HepG2 (cell line): ENCODE results near the gene ZNF491. TPM values are rescaled to one million over a fixed set of nuclear protein-coding genes. Genes with fewer than 3 reads are reported as not detected.

Experiments
- HMGXB4 ChIP-seq, 2 experiments: sonication (generic) in 1 of 2; formaldehyde crosslinking in 1 of 2; IDR thresholded peaks; 2 replicates each; pipeline versions ENCODE4 v1.4.0 to v1.6.1; 2018 to 2020; ENCODE audit warnings: missing genetic modification reagents in 2 of 2, borderline replicate concordance in 1 of 2, low read depth in 1 of 2, mild to moderate bottlenecking in 1 of 2, missing biosample characterization in 1 of 2
- HOXA7 ChIP-seq: sonication (generic); formaldehyde crosslinking; IDR thresholded peaks from 2 replicates; pipeline ENCODE4 v1.8.1; 2022; ENCODE audit warnings: mild to moderate bottlenecking, missing genetic modification reagents, moderate library complexity
- IRF2 ChIP-seq: IDR thresholded peaks from 2 replicates; pipeline ENCODE4 v1.6.1; 2018; ENCODE audit warnings: missing genetic modification reagents, missing compliant biosample characterization
- KDM2A ChIP-seq: sonication (generic); formaldehyde crosslinking; IDR thresholded peaks from 2 replicates; pipeline ENCODE4 v1.4.0; 2020; ENCODE audit warnings: low read depth, missing genetic modification reagents, borderline replicate concordance
- KLF6 ChIP-seq: IDR thresholded peaks from 2 replicates; pipeline ENCODE4 v1.8.0; 2016; ENCODE audit warnings: missing biosample characterization, missing genetic modification reagents
- KMT2A ChIP-seq: sonication (generic); formaldehyde crosslinking; IDR thresholded peaks from 2 replicates; pipeline ENCODE4 v1.4.0; 2020; ENCODE audit warnings: missing genetic modification reagents
- MTF2 ChIP-seq: sonication (generic); formaldehyde crosslinking; IDR thresholded peaks from 2 replicates; pipeline ENCODE4 v1.5.0; 2020; ENCODE audit warnings: missing genetic modification reagents, borderline replicate concordance
- ZBTB38 ChIP-seq: sonication (generic); formaldehyde crosslinking; IDR thresholded peaks from 2 replicates; pipeline ENCODE4 v1.5.1; 2020; ENCODE audit warnings: mild to moderate bottlenecking, missing genetic modification reagents
- ZFP82 ChIP-seq: sonication (generic); formaldehyde crosslinking; IDR thresholded peaks from 2 replicates; pipeline ENCODE4 v1.5.1; 2020; ENCODE audit warnings: mild to moderate bottlenecking, missing genetic modification reagents, borderline replicate concordance
- ZNF264 ChIP-seq: sonication (generic); formaldehyde crosslinking; IDR thresholded peaks from 2 replicates; pipeline ENCODE4 v1.4.0; 2020; ENCODE audit warnings: missing genetic modification reagents
- ZNF878 ChIP-seq: sonication (generic); formaldehyde crosslinking; IDR thresholded peaks from 2 replicates; pipeline ENCODE4 v1.8.1; 2023; ENCODE audit warnings: mild to moderate bottlenecking, missing genetic modification reagents, moderate library complexity
- polyA plus RNA-seq, 8 experiments: library from polyadenylated mRNA; depleted of rRNA in 3 of 8; stranded (reverse) in 7 of 8; unstranded in 1 of 8; fragments of >200 nt; fragmentation: Illumina TruSeq in 4 of 8; extraction: Trizol in 4 of 8; gene quantifications; 2 replicates each; pipeline versions ENCODE4 v1.2.1 to v1.2.3, GENCODE V29; 2011 to 2016; ENCODE audit warnings: low read depth in 4 of 8, missing spikeins in 1 of 8, mixed read lengths in 1 of 8; ENCODE audit not compliant: insufficient read depth in 1 of 8
- total RNA-seq, 5 experiments: library from RNA; depleted of rRNA; stranded (reverse); fragments of >200 nt; fragmentation: Illumina TruSeq; extraction: Trizol; gene quantifications; 2 replicates each; pipeline ENCODE4 v1.2.3, GENCODE V29; 2016; ENCODE audit warnings: low read depth in 1 of 5
- TF ChIP-seq, protein P1 (sequence below), 2 experiments: IDR thresholded peaks; 2 replicates each; pipeline ENCODE4 v1.6.1; 2011 to 2012; ENCODE audit warnings: low read length in 2 of 2, borderline replicate concordance in 1 of 2, low read depth in 1 of 2, mild to moderate bottlenecking in 1 of 2, moderate library complexity in 1 of 2
- TF ChIP-seq, protein P2 (sequence below): sonication (generic); formaldehyde crosslinking; IDR thresholded peaks from 2 replicates; pipeline ENCODE4 v1.8.0; 2023; ENCODE audit warnings: mild to moderate bottlenecking, missing genetic modification reagents
- TF ChIP-seq, protein P3 (sequence below): sonication (generic); formaldehyde crosslinking; IDR thresholded peaks from 2 replicates; pipeline ENCODE4 v1.5.0; 2020; ENCODE audit warnings: missing genetic modification reagents
- TF ChIP-seq, protein P4 (sequence below): sonication (generic); formaldehyde crosslinking; IDR thresholded peaks from 2 replicates; pipeline ENCODE4 v1.4.0; 2020; ENCODE audit warnings: mild to moderate bottlenecking, missing genetic modification reagents
- TF ChIP-seq, protein P5 (sequence below): sonication (generic); formaldehyde crosslinking; IDR thresholded peaks from 2 replicates; pipeline ENCODE4 v1.8.0; 2022; ENCODE audit warnings: missing genetic modification reagents, mild to moderate bottlenecking, borderline replicate concordance
- TF ChIP-seq, protein P6 (sequence below): sonication (generic); formaldehyde crosslinking; IDR thresholded peaks from 2 replicates; pipeline ENCODE4 v1.9.0; 2021; ENCODE audit warnings: missing genetic modification reagents, mild to moderate bottlenecking, borderline replicate concordance

The ZNF491 gene
- total and polyA plus RNA-seq, 2 of the 13 experiments (the other 11 are each of a cell fraction or from before 2014, with no cell fraction given): 0.57 to 2.2 TPM

DNA sequence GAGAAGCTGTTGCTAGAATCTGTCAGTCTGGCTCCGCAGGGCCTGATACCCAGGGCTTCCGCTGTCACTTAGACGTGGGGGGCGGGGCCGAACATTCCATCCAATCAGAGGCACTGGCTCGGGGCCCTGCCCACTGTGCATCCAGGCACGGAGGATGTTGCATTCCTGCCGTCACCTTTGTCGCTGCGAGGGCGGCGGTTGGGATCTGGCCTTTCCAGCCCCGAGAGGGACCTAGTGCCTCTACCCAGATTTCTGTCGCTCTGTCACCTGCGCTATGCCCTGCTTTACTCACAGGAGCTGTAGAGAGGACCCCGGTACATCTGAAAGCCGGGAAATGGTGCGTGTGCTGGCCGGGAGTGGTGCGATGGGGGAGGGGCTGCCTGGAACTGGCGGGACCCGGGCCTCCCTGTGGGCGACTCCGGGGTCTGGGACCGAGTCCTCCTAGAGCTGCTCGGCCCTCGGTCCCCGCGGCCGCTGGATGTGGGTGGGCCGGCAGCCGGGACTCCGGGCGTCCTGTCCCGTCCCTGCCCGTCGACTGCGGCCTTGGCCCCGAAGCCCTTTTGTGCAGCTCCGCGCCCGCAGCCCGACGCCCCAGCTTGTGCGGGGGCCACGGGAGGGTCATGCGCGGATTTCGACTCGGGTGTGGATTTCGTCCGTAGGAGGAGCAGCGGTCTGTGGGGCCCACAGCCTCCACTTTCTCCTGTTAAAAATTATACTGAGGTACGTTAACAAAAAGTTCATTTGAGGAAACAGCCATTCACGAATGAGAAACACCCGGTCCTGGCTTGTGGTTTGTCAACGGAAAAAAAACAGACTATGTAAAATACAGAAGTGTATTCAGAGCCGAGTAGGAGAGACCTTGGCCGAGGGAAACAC, 50.5 kb downstream of the ZNF491 start, which contains the start of gene ZNF439 (continued):
- TF ChIP-seq ZFP82 (CRISPR knock-in tag) (0 out of 2 replicates have a peak, but pooled peaks have one; percentile 25), ZNF264 (CRISPR knock-in tag) (no peak), HMGXB4 (CRISPR knock-in tag; IDR thresholded peaks at IDR 0.05; ENCODE audit: borderline replicate concordance in 1 of 2, low read depth in 1 of 2) (peak in 1 of 2 experiments; percentile 70; a peak in 2 of 4 replicates), HOXA7 (CRISPR knock-in tag) (no peak), IRF2 (CRISPR knock-in tag) (peak; percentile 44; the same call in 1 of the 2 replicates), KMT2A (peak; percentile 60; the same call in 1 of the 2 replicates), MTF2 (CRISPR knock-in tag) (no peak), KLF6 (CRISPR knock-in tag) (no peak), ZBTB38 (CRISPR knock-in tag) (no peak), ZNF878 (CRISPR knock-in tag) (peak; percentile 39; the same call in 1 of the 2 replicates), KDM2A (CRISPR knock-in tag) (peak; percentile 65; the same call in 1 of the 2 replicates)
- TF ChIP-seq, protein P1, sequence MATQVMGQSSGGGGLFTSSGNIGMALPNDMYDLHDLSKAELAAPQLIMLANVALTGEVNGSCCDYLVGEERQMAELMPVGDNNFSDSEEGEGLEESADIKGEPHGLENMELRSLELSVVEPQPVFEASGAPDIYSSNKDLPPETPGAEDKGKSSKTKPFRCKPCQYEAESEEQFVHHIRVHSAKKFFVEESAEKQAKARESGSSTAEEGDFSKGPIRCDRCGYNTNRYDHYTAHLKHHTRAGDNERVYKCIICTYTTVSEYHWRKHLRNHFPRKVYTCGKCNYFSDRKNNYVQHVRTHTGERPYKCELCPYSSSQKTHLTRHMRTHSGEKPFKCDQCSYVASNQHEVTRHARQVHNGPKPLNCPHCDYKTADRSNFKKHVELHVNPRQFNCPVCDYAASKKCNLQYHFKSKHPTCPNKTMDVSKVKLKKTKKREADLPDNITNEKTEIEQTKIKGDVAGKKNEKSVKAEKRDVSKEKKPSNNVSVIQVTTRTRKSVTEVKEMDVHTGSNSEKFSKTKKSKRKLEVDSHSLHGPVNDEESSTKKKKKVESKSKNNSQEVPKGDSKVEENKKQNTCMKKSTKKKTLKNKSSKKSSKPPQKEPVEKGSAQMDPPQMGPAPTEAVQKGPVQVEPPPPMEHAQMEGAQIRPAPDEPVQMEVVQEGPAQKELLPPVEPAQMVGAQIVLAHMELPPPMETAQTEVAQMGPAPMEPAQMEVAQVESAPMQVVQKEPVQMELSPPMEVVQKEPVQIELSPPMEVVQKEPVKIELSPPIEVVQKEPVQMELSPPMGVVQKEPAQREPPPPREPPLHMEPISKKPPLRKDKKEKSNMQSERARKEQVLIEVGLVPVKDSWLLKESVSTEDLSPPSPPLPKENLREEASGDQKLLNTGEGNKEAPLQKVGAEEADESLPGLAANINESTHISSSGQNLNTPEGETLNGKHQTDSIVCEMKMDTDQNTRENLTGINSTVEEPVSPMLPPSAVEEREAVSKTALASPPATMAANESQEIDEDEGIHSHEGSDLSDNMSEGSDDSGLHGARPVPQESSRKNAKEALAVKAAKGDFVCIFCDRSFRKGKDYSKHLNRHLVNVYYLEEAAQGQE (IDR thresholded peaks at IDR 0.05; ENCODE audit: borderline replicate concordance in 1 of 2, low read depth in 1 of 2, low read length in 2 of 2): no peak
- TF ChIP-seq, protein P2, sequence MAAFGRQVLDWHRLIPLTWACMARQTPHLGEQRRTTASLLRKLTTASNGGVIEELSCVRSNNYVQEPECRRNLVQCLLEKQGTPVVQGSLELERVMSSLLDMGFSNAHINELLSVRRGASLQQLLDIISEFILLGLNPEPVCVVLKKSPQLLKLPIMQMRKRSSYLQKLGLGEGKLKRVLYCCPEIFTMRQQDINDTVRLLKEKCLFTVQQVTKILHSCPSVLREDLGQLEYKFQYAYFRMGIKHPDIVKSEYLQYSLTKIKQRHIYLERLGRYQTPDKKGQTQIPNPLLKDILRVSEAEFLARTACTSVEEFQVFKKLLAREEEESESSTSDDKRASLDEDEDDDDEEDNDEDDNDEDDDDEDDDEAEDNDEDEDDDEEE: peak; percentile 31; the same call in 1 of the 2 replicates
- TF ChIP-seq, protein P3, sequence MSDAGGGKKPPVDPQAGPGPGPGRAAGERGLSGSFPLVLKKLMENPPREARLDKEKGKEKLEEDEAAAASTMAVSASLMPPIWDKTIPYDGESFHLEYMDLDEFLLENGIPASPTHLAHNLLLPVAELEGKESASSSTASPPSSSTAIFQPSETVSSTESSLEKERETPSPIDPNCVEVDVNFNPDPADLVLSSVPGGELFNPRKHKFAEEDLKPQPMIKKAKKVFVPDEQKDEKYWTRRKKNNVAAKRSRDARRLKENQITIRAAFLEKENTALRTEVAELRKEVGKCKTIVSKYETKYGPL (CRISPR knock-in tag): no peak
- TF ChIP-seq, protein P4, sequence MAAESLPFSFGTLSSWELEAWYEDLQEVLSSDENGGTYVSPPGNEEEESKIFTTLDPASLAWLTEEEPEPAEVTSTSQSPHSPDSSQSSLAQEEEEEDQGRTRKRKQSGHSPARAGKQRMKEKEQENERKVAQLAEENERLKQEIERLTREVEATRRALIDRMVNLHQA (CRISPR knock-in tag): no peak
- TF ChIP-seq, protein P5, sequence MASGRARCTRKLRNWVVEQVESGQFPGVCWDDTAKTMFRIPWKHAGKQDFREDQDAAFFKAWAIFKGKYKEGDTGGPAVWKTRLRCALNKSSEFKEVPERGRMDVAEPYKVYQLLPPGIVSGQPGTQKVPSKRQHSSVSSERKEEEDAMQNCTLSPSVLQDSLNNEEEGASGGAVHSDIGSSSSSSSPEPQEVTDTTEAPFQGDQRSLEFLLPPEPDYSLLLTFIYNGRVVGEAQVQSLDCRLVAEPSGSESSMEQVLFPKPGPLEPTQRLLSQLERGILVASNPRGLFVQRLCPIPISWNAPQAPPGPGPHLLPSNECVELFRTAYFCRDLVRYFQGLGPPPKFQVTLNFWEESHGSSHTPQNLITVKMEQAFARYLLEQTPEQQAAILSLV (CRISPR knock-in tag): no peak
- TF ChIP-seq, protein P6, sequence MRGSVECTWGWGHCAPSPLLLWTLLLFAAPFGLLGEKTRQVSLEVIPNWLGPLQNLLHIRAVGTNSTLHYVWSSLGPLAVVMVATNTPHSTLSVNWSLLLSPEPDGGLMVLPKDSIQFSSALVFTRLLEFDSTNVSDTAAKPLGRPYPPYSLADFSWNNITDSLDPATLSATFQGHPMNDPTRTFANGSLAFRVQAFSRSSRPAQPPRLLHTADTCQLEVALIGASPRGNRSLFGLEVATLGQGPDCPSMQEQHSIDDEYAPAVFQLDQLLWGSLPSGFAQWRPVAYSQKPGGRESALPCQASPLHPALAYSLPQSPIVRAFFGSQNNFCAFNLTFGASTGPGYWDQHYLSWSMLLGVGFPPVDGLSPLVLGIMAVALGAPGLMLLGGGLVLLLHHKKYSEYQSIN: no peak
